ENCODE measurements around the gene CPNE5. TPM values are rescaled to one million over a fixed set of nuclear protein-coding genes. Genes with fewer than 3 reads are reported as not detected.
A peak's percentile ranks its signal among the peaks of the same experiment; 100 is the strongest.

The CPNE5 gene
- total RNA-seq, 3 donors from 2014 or later (not counting 1 experiment from before 2014, with no cell fraction given) = 1.2 to 8.5 (median 2.0) TPM

DNA sequence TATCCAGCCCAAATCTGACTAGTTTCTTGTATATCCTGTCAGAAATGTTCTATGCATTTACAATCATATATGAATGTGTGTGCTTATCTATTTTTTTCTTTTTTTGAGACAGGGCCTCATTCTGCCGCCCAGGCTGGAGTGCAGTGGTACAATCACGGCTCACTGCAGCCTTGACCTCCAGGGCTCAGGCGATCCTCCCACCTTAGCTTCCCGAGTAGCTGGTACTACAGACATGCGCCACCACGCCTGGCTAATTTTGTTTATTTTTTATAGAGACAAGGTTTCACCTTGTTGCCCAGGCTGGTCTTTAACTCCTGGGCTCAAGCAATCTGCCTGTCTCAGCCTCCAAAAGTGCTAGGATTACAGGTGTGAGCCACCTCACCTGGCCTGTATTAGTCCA, 144.6 kb downstream of the CPNE5 start:
- Histone ChIP-seq H3K27me3 (ENCODE audit: control insufficient read depth, insufficient read depth, low read length) (no peaks in the 10 kb centered on the region), H3K4me3 (ENCODE audit: low read length) (no peak overlapping the region), H3K9me3 (ENCODE audit: control insufficient read depth, insufficient read depth, low read length) (no peaks in the 10 kb centered on the region), H3K27ac (ENCODE audit: low read length) (no peak overlapping the region), H3K4me1 (ENCODE audit: control insufficient read depth, insufficient read depth, low read length) (peaks cover 24% of the 10 kb centered on the region), H3K36me3 (ENCODE audit: control insufficient read depth, insufficient read depth, low read length) (no peaks in the 10 kb centered on the region)
- intact Hi-C loops (cut with micrococcal nuclease) = no loop called here
- no peak for DNase-seq
- Mint-ChIP-seq H3K9me3 (no peaks in the 10 kb centered on the region), H3K4me3 (no peak overlapping the region), H3K27me3 (ENCODE audit: low read depth in 2 of 2) (no peaks in the 10 kb centered on the region), H3K4me1 (peaks cover 17 to 21% of the 10 kb centered on the region in 2 donors), H3K36me3 (no peaks in the 10 kb centered on the region), H3K27ac (no peak overlapping the region)
- ATAC-seq = no peak
- WGBS (ENCODE audit: insufficient coverage) = 94% methylated on average over 6 of the region's 6 CpGs
- TF ChIP-seq, protein P1, sequence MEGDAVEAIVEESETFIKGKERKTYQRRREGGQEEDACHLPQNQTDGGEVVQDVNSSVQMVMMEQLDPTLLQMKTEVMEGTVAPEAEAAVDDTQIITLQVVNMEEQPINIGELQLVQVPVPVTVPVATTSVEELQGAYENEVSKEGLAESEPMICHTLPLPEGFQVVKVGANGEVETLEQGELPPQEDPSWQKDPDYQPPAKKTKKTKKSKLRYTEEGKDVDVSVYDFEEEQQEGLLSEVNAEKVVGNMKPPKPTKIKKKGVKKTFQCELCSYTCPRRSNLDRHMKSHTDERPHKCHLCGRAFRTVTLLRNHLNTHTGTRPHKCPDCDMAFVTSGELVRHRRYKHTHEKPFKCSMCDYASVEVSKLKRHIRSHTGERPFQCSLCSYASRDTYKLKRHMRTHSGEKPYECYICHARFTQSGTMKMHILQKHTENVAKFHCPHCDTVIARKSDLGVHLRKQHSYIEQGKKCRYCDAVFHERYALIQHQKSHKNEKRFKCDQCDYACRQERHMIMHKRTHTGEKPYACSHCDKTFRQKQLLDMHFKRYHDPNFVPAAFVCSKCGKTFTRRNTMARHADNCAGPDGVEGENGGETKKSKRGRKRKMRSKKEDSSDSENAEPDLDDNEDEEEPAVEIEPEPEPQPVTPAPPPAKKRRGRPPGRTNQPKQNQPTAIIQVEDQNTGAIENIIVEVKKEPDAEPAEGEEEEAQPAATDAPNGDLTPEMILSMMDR (IDR thresholded peaks at IDR 0.05) = no peak

DNA sequence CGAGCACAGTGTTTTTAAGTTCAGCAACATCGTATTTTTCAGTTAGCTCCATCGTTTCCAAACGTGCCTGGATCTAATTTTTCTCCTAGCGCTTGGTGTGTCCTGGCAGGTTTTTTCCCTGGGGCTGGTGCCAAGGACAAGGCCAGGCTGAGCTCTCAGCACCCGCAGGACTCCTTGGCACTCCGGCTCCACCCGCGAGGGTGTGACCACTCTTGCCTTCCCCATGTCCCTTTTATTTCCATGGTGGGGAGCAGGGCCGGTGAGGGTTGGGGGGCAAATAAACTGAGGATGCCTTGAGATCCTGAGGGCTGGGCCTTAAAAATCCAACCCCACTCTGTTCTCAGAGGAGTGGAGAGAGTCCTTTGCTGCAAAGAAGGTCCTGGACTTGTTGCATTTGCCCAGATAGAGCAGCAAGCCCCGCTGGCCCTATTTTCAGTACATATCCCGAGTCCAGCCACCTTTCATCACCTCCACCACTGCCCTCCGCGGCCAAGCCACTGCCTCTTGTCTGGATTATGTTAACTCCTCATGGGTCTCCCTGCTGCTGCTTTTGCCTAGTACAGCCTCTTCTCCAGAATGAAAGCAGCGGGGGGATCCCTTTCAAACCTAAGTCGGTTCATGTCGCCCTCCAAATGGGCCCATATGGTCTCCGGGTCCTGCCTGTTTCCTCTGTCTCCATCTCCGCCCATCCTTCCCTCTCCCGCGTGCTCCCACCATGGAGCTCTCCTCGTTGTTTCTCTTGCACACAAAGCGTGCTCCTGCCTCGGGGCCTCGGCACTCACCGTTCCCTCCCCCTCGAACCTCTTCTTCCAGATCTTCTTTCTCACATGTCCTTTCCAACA, 146.2 kb downstream of the CPNE5 start:
- H3K36me3 ChIP-seq (ENCODE audit: control insufficient read depth, insufficient read depth, low read length) = no peaks in the 10 kb centered on the region
- H3K9me3 ChIP-seq (ENCODE audit: control insufficient read depth, insufficient read depth, low read length) = no peaks in the 10 kb centered on the region
- DNase-seq = no peak
- H3K27me3 Mint-ChIP-seq (ENCODE audit: low read depth in 2 of 2) = no peaks in the 10 kb centered on the region
- WGBS (ENCODE audit: insufficient coverage) = 96% methylated on average over 25 of the region's 27 CpGs
- peaks cover 17 to 21% of the 10 kb centered on the region in 2 donors for H3K4me1 Mint-ChIP-seq
- no peak overlapping the region for H3K4me3 ChIP-seq (ENCODE audit: low read length)
- TF ChIP-seq, protein P1 (IDR thresholded peaks at IDR 0.05) = no peak
- peak overlapping the region in 1 of 2 donors; percentile 23 for H3K27ac Mint-ChIP-seq
- H3K9me3 Mint-ChIP-seq = no peaks in the 10 kb centered on the region
- peaks cover 23% of the 10 kb centered on the region for H3K4me1 ChIP-seq (ENCODE audit: control insufficient read depth, insufficient read depth, low read length)
- no peaks in the 10 kb centered on the region for H3K27me3 ChIP-seq (ENCODE audit: control insufficient read depth, insufficient read depth, low read length)
- H3K27ac ChIP-seq (ENCODE audit: low read length) = peak overlapping the region; percentile 71
- intact Hi-C loops (cut with micrococcal nuclease) = no loop called here
- no peaks in the 10 kb centered on the region for H3K36me3 Mint-ChIP-seq
- H3K4me3 Mint-ChIP-seq = no peak overlapping the region
- no peak for ATAC-seq

DNA sequence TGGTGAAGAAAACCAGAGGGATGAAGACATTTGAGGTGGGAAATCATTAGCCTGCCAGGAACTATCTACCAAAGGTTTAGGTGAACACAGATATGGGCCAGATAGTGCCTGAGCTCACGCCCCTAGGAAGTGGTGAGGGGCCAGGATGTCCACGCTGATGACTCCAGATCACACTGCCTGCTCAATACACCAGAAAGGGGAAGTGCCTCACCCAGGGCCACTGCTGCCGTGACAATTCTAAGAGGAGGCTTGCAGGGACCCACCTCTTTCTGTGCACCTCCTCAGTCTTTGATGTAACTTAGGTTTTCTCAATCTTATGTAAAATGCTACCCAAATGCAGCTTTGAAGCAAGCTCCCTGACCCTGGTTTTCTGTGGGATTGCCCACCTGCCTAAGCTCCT, 147.0 kb downstream of the CPNE5 start:
- H3K36me3 Mint-ChIP-seq = no peaks in the 10 kb centered on the region
- peaks cover 17 to 21% of the 10 kb centered on the region in 2 donors for H3K4me1 Mint-ChIP-seq
- H3K9me3 Mint-ChIP-seq = no peaks in the 10 kb centered on the region
- no peaks in the 10 kb centered on the region for H3K27me3 Mint-ChIP-seq (ENCODE audit: low read depth in 2 of 2)
- no peak overlapping the region for H3K4me3 ChIP-seq (ENCODE audit: low read length)
- peak overlapping the region; percentile 21 for H3K4me3 Mint-ChIP-seq
- ATAC-seq = peak; percentile 83 to 96 (median 93)
- H3K27ac ChIP-seq (ENCODE audit: low read length) = peak overlapping the region; percentile 71
- TF ChIP-seq, protein P1 (IDR thresholded peaks at IDR 0.05) = no peak
- no peaks in the 10 kb centered on the region for H3K27me3 ChIP-seq (ENCODE audit: control insufficient read depth, insufficient read depth, low read length)
- no peaks in the 10 kb centered on the region for H3K9me3 ChIP-seq (ENCODE audit: control insufficient read depth, insufficient read depth, low read length)
- DNase-seq = peak in 1 of 2 donors; percentile 59
- H3K27ac Mint-ChIP-seq = peak overlapping the region in 1 of 2 donors; percentile 35
- intact Hi-C loops (cut with micrococcal nuclease) = no loop called here
- peaks cover 18% of the 10 kb centered on the region for H3K4me1 ChIP-seq (ENCODE audit: control insufficient read depth, insufficient read depth, low read length)
- WGBS (ENCODE audit: insufficient coverage) = 3% methylated on average over 3 of the region's 3 CpGs
- no peaks in the 10 kb centered on the region for H3K36me3 ChIP-seq (ENCODE audit: control insufficient read depth, insufficient read depth, low read length)

Measured in natural killer cell (primary cell).